ENCODE data around the gene CCDC178. TPM values are rescaled to one million over a fixed set of nuclear protein-coding genes. Genes with fewer than 3 reads are reported as not detected.
A peak's percentile ranks its signal among the peaks of the same experiment; 100 is the strongest.

CCDC178 gene
- total and polyA plus RNA-seq, 2 donors (not counting 1 experiment from before 2014, with no cell fraction given), result 0.17 TPM; not detected in 1

- Histone ChIP-seq H3K36me3 (ENCODE audit: control insufficient read depth, insufficient read depth, low read length) (no peaks in the 10 kb centered on the region), H3K4me1 (ENCODE audit: control insufficient read depth, extremely low read depth, insufficient read depth, low read length) (no peaks in the 10 kb centered on the region), H3K9me3 (ENCODE audit: control insufficient read depth, insufficient read depth, low read depth, low read length) (no peaks in the 10 kb centered on the region), H3K9ac (ENCODE audit: insufficient read depth, low read length) (no peak overlapping the region), H3K27me3 (ENCODE audit: control insufficient read depth, insufficient read depth, low read length) (no peaks in the 10 kb centered on the region), H3K27ac (ENCODE audit: insufficient read depth, low read length) (no peak overlapping the region), H4K20me1 (ENCODE audit: control insufficient read depth, extremely low read depth, insufficient read depth, low read length) (no peaks in the 10 kb centered on the region), H3K4me3 (replicated peaks in 1 of 4; ENCODE audit: control extremely low read depth in 1 of 4, insufficient read depth in 1 of 4, low read depth in 3 of 4, low read length in 4 of 4) (no peak overlapping the region), H3K4me2 (ENCODE audit: extremely low read depth, insufficient read depth, low read length) (no peak overlapping the region), H3K79me2 (ENCODE audit: control insufficient read depth, insufficient read depth, low read length) (no peaks in the 10 kb centered on the region), H2AFZ (ENCODE audit: low read length) (no peak overlapping the region)
- TF ChIP-seq CTCF (conservative IDR thresholded peaks at IDR 0.05 in 1 of 2, IDR thresholded peaks at IDR 0.05 in 1 of 2; ENCODE audit: low read depth in 1 of 2, low read length in 2 of 2), result no peak
- TF ChIP-seq EZH2 (IDR thresholded peaks at IDR 0.05; ENCODE audit: low read length, missing control alignments), result no peak
- DNase-seq (ENCODE audit: low read depth in 2 of 2), result no peak
Observed at GRCh38 chr18:32915516-32915915, 525.0 kb downstream of the CCDC178 start.

GRCh38 chr18:32911660-32912284 lies 528.7 kb downstream of the CCDC178 start:
- H3K4me2 ChIP-seq (ENCODE audit: extremely low read depth, insufficient read depth, low read length), result no peak overlapping the region
- DNase-seq (ENCODE audit: low read depth in 2 of 2), result peak; percentile 34 to 88

GRCh38 chr18:32910694-32911296 lies 529.7 kb downstream of the CCDC178 start:
- Histone ChIP-seq H3K4me1 (ENCODE audit: control insufficient read depth, extremely low read depth, insufficient read depth, low read length) (no peaks in the 10 kb centered on the region), H3K4me2 (ENCODE audit: extremely low read depth, insufficient read depth, low read length) (no peak overlapping the region), H3K27me3 (ENCODE audit: control insufficient read depth, insufficient read depth, low read length) (no peaks in the 10 kb centered on the region), H3K4me3 (replicated peaks in 1 of 4; ENCODE audit: control extremely low read depth in 1 of 4, insufficient read depth in 1 of 4, low read depth in 3 of 4, low read length in 4 of 4) (no peak overlapping the region), H3K27ac (ENCODE audit: insufficient read depth, low read length) (no peak overlapping the region), H3K36me3 (ENCODE audit: control insufficient read depth, insufficient read depth, low read length) (no peaks in the 10 kb centered on the region), H2AFZ (ENCODE audit: low read length) (no peak overlapping the region), H3K9me3 (ENCODE audit: control insufficient read depth, insufficient read depth, low read depth, low read length) (no peaks in the 10 kb centered on the region), H3K79me2 (ENCODE audit: control insufficient read depth, insufficient read depth, low read length) (no peaks in the 10 kb centered on the region), H4K20me1 (ENCODE audit: control insufficient read depth, extremely low read depth, insufficient read depth, low read length) (no peaks in the 10 kb centered on the region), H3K9ac (ENCODE audit: insufficient read depth, low read length) (no peak overlapping the region)
- no peak for TF ChIP-seq EZH2 (IDR thresholded peaks at IDR 0.05; ENCODE audit: low read length, missing control alignments)
- TF ChIP-seq CTCF (conservative IDR thresholded peaks at IDR 0.05 in 1 of 2, IDR thresholded peaks at IDR 0.05 in 1 of 2; ENCODE audit: low read depth in 1 of 2, low read length in 2 of 2), result no peak
- peak in 1 of 2 donors; percentile 81 for DNase-seq (ENCODE audit: low read depth in 2 of 2)

More at GRCh38 chr18:32911660-32912284, 528.7 kb downstream of the CCDC178 start:
- Histone ChIP-seq H3K27me3 (ENCODE audit: control insufficient read depth, insufficient read depth, low read length) (no peaks in the 10 kb centered on the region), H3K36me3 (ENCODE audit: control insufficient read depth, insufficient read depth, low read length) (no peaks in the 10 kb centered on the region), H4K20me1 (ENCODE audit: control insufficient read depth, extremely low read depth, insufficient read depth, low read length) (no peaks in the 10 kb centered on the region), H3K4me1 (ENCODE audit: control insufficient read depth, extremely low read depth, insufficient read depth, low read length) (no peaks in the 10 kb centered on the region), H3K27ac (ENCODE audit: insufficient read depth, low read length) (no peak overlapping the region), H2AFZ (ENCODE audit: low read length) (no peak overlapping the region), H3K9me3 (ENCODE audit: control insufficient read depth, insufficient read depth, low read depth, low read length) (no peaks in the 10 kb centered on the region), H3K4me3 (replicated peaks in 1 of 4; ENCODE audit: control extremely low read depth in 1 of 4, insufficient read depth in 1 of 4, low read depth in 3 of 4, low read length in 4 of 4) (no peak overlapping the region), H3K9ac (ENCODE audit: insufficient read depth, low read length) (no peak overlapping the region), H3K79me2 (ENCODE audit: control insufficient read depth, insufficient read depth, low read length) (no peaks in the 10 kb centered on the region)
- TF ChIP-seq EZH2 (IDR thresholded peaks at IDR 0.05; ENCODE audit: low read length, missing control alignments), result no peak
- TF ChIP-seq CTCF (conservative IDR thresholded peaks at IDR 0.05 in 1 of 2, IDR thresholded peaks at IDR 0.05 in 1 of 2; ENCODE audit: low read depth in 1 of 2, low read length in 2 of 2), result no peak
